ENCODE measurements around the gene GDPD4.

GDPD4 gene

GRCh38 chr11:77189588-77190210 is 111.8 kb downstream of the GDPD4 start (continued):
- TF ChIP-seq REPIN1 (tag by site-specific recombination; IDR thresholded peaks at IDR 0.05; ENCODE audit: low read depth): no peak

- POLR2A ChIA-PET: no interaction called here
- no peaks in the 10 kb centered on the region for H3K36me3 ChIP-seq (ENCODE audit: control insufficient read depth in 2 of 2, insufficient read depth in 1 of 2, low read length in 2 of 2)
- no peak overlapping the region for H3K27ac ChIP-seq (ENCODE audit: extremely low read depth, low read depth, low read length)
- no peak for TF ChIP-seq OSR2 (tag by site-specific recombination; IDR thresholded peaks at IDR 0.05)
- TF ChIP-seq ZNF341 (tag by site-specific recombination; IDR thresholded peaks at IDR 0.05; ENCODE audit: low read depth): 0 out of 2 replicates have a peak, but pooled peaks have one; percentile 20
- no peaks in the 10 kb centered on the region for H3K9me3 ChIP-seq (ENCODE audit: control insufficient read depth, insufficient read depth, low read depth, low read length)
- H3K4me1 ChIP-seq (ENCODE audit: control insufficient read depth, insufficient read depth, low read length): no peaks in the 10 kb centered on the region
- H3K4me3 ChIP-seq (ENCODE audit: low read depth, low read length): no peak overlapping the region
- CTCF ChIA-PET: interaction anchor here (0.5 to 4.0 kb wide), 30 partner anchors 11 to 1783 kb away, joined by 3 to 95 read pairs (median 4); partner anchors contain the start of gene MYO7A
Observed at GRCh38 chr11:77188633-77189491, 112.6 kb downstream of the GDPD4 start.

- H3K36me3 ChIP-seq (ENCODE audit: control insufficient read depth in 2 of 2, insufficient read depth in 1 of 2, low read length in 2 of 2): no peaks in the 10 kb centered on the region
- no peak overlapping the region for H3K4me3 ChIP-seq (ENCODE audit: low read depth, low read length)
- ChIA-PET CTCF (interaction anchor here (0.5 to 4.0 kb wide), 42 partner anchors 9 to 1784 kb away, joined by 3 to 95 read pairs (median 4); partner anchors contain the start of gene MYO7A), POLR2A (no interaction called here)
- H3K27ac ChIP-seq (ENCODE audit: extremely low read depth, low read depth, low read length): no peak overlapping the region
- TF ChIP-seq CTCF (tag by site-specific recombination; IDR thresholded peaks at IDR 0.05): peak; percentile 43; the same call in 1 of the 2 replicates
- no peak for TF ChIP-seq EGR2 (tag by site-specific recombination; IDR thresholded peaks at IDR 0.05; ENCODE audit: low read depth)
- peak; percentile 40; the same call in 1 of the 2 replicates for TF ChIP-seq ZNF654 (tag by site-specific recombination; IDR thresholded peaks at IDR 0.05; ENCODE audit: low read depth)
- no peaks in the 10 kb centered on the region for H3K4me1 ChIP-seq (ENCODE audit: control insufficient read depth, insufficient read depth, low read length)
- no peaks in the 10 kb centered on the region for H3K9me3 ChIP-seq (ENCODE audit: control insufficient read depth, insufficient read depth, low read depth, low read length)
Observed at GRCh38 chr11:77187776-77188632, 113.5 kb downstream of the GDPD4 start.

- H3K4me1 ChIP-seq (ENCODE audit: control insufficient read depth, insufficient read depth, low read length): no peaks in the 10 kb centered on the region
- H3K9me3 ChIP-seq (ENCODE audit: control insufficient read depth, insufficient read depth, low read depth, low read length): no peaks in the 10 kb centered on the region
- no peaks in the 10 kb centered on the region for H3K36me3 ChIP-seq (ENCODE audit: control insufficient read depth in 2 of 2, insufficient read depth in 1 of 2, low read length in 2 of 2)
- H3K27ac ChIP-seq (ENCODE audit: extremely low read depth, low read depth, low read length): no peak overlapping the region
- H3K4me3 ChIP-seq (ENCODE audit: low read depth, low read length): no peak overlapping the region
- TF ChIP-seq PRDM1 (tag by site-specific recombination; IDR thresholded peaks at IDR 0.05): no peak
- TF ChIP-seq SP2 (tag by site-specific recombination; IDR thresholded peaks at IDR 0.05): no peak
- no peak for TF ChIP-seq ZNF76 (tag by site-specific recombination; IDR thresholded peaks at IDR 0.05; ENCODE audit: borderline replicate concordance, low read depth)
- TF ChIP-seq ZNF350 (tag by site-specific recombination; IDR thresholded peaks at IDR 0.05): no peak
- TF ChIP-seq ZNF664 (tag by site-specific recombination; IDR thresholded peaks at IDR 0.05): no peak
- no peak for TF ChIP-seq ZNF629 (tag by site-specific recombination; IDR thresholded peaks at IDR 0.05)
- no peak for TF ChIP-seq ZNF24 (tag by site-specific recombination; IDR thresholded peaks at IDR 0.05)
- no peak for TF ChIP-seq ZNF248 (tag by site-specific recombination; IDR thresholded peaks at IDR 0.05)
- no peak for TF ChIP-seq SCRT1 (tag by site-specific recombination; IDR thresholded peaks at IDR 0.05; ENCODE audit: borderline replicate concordance)
- no peak for TF ChIP-seq ZNF146 (tag by site-specific recombination; IDR thresholded peaks at IDR 0.05)
- TF ChIP-seq ZNF362 (tag by site-specific recombination; IDR thresholded peaks at IDR 0.05): no peak
- POLR2A ChIA-PET: no interaction called here
- CTCF ChIA-PET: interaction anchor here (0.5 to 4.0 kb wide), 16 partner anchors 10 to 450 kb away, joined by 3 to 95 read pairs (median 5); partner anchors contain the start of gene MYO7A
Observed at GRCh38 chr11:77187111-77187750, 114.3 kb downstream of the GDPD4 start.

Data from HEK293 (cell line).